Measurements from ENCODE around the gene LPAR3. TPM values are rescaled to one million over a fixed set of nuclear protein-coding genes. Genes with fewer than 3 reads are reported as not detected.

LPAR3 gene
- total and polyA plus RNA-seq, 2 experiments from 2014 or later = 10.4 to 36.9 TPM

GRCh38 chr1:84859866-84860265 lies 33.1 kb downstream of the LPAR3 start:
- 0 out of 2 replicates have a peak, but pooled peaks cover 2% of the 10 kb centered on the region for H3K9me2 ChIP-seq (ENCODE audit: insufficient read depth)
- no peaks in the 10 kb centered on the region for H3K27me3 ChIP-seq (ENCODE audit: insufficient read depth)
- no peaks in the 10 kb centered on the region for H3K4me1 ChIP-seq (ENCODE audit: insufficient read depth)
- H2AFZ ChIP-seq = no peak overlapping the region
- no peak for DNase-seq (ENCODE audit: low spot score)
- H3F3A ChIP-seq (replicated peaks; ENCODE audit: low read depth) = no peaks in the 10 kb centered on the region
- Mint-ChIP-seq H3K36me3 (ENCODE audit: low read depth) (peaks cover 9% of the 10 kb centered on the region), H3K9me3 (no peaks in the 10 kb centered on the region), H3K4me3 (no peak overlapping the region), H3K4me1 (peaks cover 5% of the 10 kb centered on the region; the same call in 2 of the 3 replicates), H3K27me3 (ENCODE audit: insufficient read depth, low read depth, poor library complexity) (peaks cover 5% of the 10 kb centered on the region), H3K27ac (no peak overlapping the region)
- no peak overlapping the region for H3K27ac ChIP-seq (ENCODE audit: low read depth)
- peaks cover 7% of the 10 kb centered on the region; the same call in 1 of the 2 replicates for H4K20me1 ChIP-seq (replicated peaks; ENCODE audit: insufficient read depth)
- H3K4me2 ChIP-seq = no peak overlapping the region
- TF ChIP-seq ZNF331 (CRISPR knock-in tag; IDR thresholded peaks at IDR 0.05; ENCODE audit: low read depth) (no peak), CREB1 (CRISPR knock-in tag; IDR thresholded peaks at IDR 0.05; ENCODE audit: low read depth) (no peak), ZNF114 (CRISPR knock-in tag; IDR thresholded peaks at IDR 0.05) (no peak), EZH2phosphoT487 (IDR thresholded peaks at IDR 0.05; ENCODE audit: unreplicated experiment) (no peak), JUNB (IDR thresholded peaks at IDR 0.05; ENCODE audit: unreplicated experiment) (no peak), STAT1 (IDR thresholded peaks at IDR 0.05; ENCODE audit: unreplicated experiment) (no peak), EZH2 (IDR thresholded peaks at IDR 0.05; ENCODE audit: low read depth, unreplicated experiment) (no peak), ZNF462 (CRISPR knock-in tag; IDR thresholded peaks at IDR 0.05) (no peak), CTCF (conservative IDR thresholded peaks at IDR 0.05; ENCODE audit: low read depth in 2 of 2) (no peak), ETS1 (IDR thresholded peaks at IDR 0.05) (no peak), NANOG (IDR thresholded peaks at IDR 0.05; ENCODE audit: borderline replicate concordance) (no peak), POLR2AphosphoS5 (IDR thresholded peaks at IDR 0.05; ENCODE audit: low read depth) (no peak), REST (IDR thresholded peaks at IDR 0.05; ENCODE audit: unreplicated experiment) (no peak)
- peaks cover 10% of the 10 kb centered on the region; the same call in 1 of the 2 replicates for H3K36me3 ChIP-seq (ENCODE audit: insufficient read depth)
- no peak for ATAC-seq
- H3K79me2 ChIP-seq (replicated peaks; ENCODE audit: insufficient read depth) = no peaks in the 10 kb centered on the region; the same call in 1 of the 2 replicates
- H3K4me3 ChIP-seq = no peak overlapping the region

All from GM23338 (cell line).